GM23338 (cell line): ENCODE results near the gene DOCK3. TPM values are rescaled to one million over a fixed set of nuclear protein-coding genes. Genes with fewer than 3 reads are reported as not detected.
"Not testable (repeated sequence)": the region's sequence is repeated elsewhere in the genome, so short reads cannot be mapped to it uniquely, and the experiment has no call there.

Experiments
- ATAC-seq: fragments of 200-7000 bp; cut with Tn5 transposase; 3 replicates; pipeline ENCODE4 v1.9.1; 2020
- DNase-seq: peaks from one replicate; pipeline ENCODE4 v3.0.0-alpha.2; 2015; ENCODE audit warnings: low spot score
- H2AFZ ChIP-seq: fragments of 200-600 bp; sonication (generic); 2 replicates; pipeline ENCODE4 v1.8.0; 2016; ENCODE audit warnings: antibody characterized with exemption, mild to moderate bottlenecking, moderate library complexity
- H3F3A ChIP-seq: fragments of 200-600 bp; sonication (generic); replicated peaks from 2 replicates; pipeline ENCODE4 v1.8.0; 2017; ENCODE audit warnings: antibody characterized with exemption, mixed run types, low read depth
- H3K27ac ChIP-seq: fragments of 200-600 bp; sonication (generic); 2 replicates; pipeline ENCODE4 v1.6.1; 2016; ENCODE audit warnings: low read depth
- H3K27me3 ChIP-seq: fragments of 200-600 bp; sonication (generic); 2 replicates; pipeline ENCODE4 v1.8.0; 2016; ENCODE audit warnings: mild to moderate bottlenecking, mixed run types, moderate library complexity; ENCODE audit not compliant: insufficient read depth
- H3K36me3 ChIP-seq: fragments of 200-600 bp; sonication (generic); 2 replicates; pipeline ENCODE4 v1.8.0; 2016; ENCODE audit warnings: mild to moderate bottlenecking; ENCODE audit not compliant: insufficient read depth
- H3K4me1 ChIP-seq: fragments of 200-600 bp; sonication (generic); 2 replicates; pipeline ENCODE4 v1.8.0; 2016; ENCODE audit warnings: mild to moderate bottlenecking, moderate library complexity; ENCODE audit not compliant: insufficient read depth
- H3K4me2 ChIP-seq: fragments of 200-600 bp; sonication (generic); 2 replicates; pipeline ENCODE4 v1.7.1; 2017; ENCODE audit warnings: mixed run types
- H3K4me3 ChIP-seq: fragments of 200-600 bp; sonication (generic); 2 replicates; pipeline ENCODE4 v1.6.1; 2016; ENCODE audit warnings: mixed run types
- H3K79me2 ChIP-seq: fragments of 200-600 bp; sonication (generic); replicated peaks from 2 replicates; pipeline ENCODE4 v1.8.0; 2017; ENCODE audit warnings: mild to moderate bottlenecking; ENCODE audit not compliant: insufficient read depth
- H3K9me2 ChIP-seq: fragments of 200-600 bp; sonication (generic); 2 replicates; pipeline ENCODE4 v1.8.0; 2017; ENCODE audit not compliant: insufficient read depth
- H4K20me1 ChIP-seq: fragments of 200-600 bp; sonication (generic); replicated peaks from 2 replicates; pipeline ENCODE4 v1.8.0; 2017; ENCODE audit warnings: mild to moderate bottlenecking; ENCODE audit not compliant: insufficient read depth
- H3K27ac Mint-ChIP-seq: 2 replicates; pipeline ENCODE4 v1.8.0; 2020; ENCODE audit warnings: inconsistent platforms, mild to moderate bottlenecking, moderate library complexity, mixed read lengths
- H3K27me3 Mint-ChIP-seq: 3 replicates; pipeline ENCODE4 v1.8.0; 2022; ENCODE audit warnings: low read depth, mild to moderate bottlenecking, moderate library complexity, mixed read lengths, inconsistent platforms; ENCODE audit not compliant: insufficient read depth, poor library complexity
- H3K36me3 Mint-ChIP-seq: 3 replicates; pipeline ENCODE4 v1.8.0; 2021; ENCODE audit warnings: low read depth, mild to moderate bottlenecking, inconsistent platforms, moderate library complexity, mixed read lengths
- H3K4me1 Mint-ChIP-seq: 3 replicates; pipeline ENCODE4 v1.8.0; 2020; ENCODE audit warnings: mild to moderate bottlenecking, inconsistent platforms, mixed read lengths
- H3K4me3 Mint-ChIP-seq: 3 replicates; pipeline ENCODE4 v1.8.0; 2021; ENCODE audit warnings: moderate library complexity, mild to moderate bottlenecking, inconsistent platforms, mixed read lengths
- H3K9me3 Mint-ChIP-seq: 3 replicates; pipeline ENCODE4 v1.8.0; 2020; ENCODE audit warnings: moderate library complexity, mild to moderate bottlenecking, inconsistent platforms, mixed read lengths
- CREB1 ChIP-seq: fragments of 250-450 bp; sonication (Bioruptor Pico); IDR thresholded peaks from 2 replicates; pipeline ENCODE4 v1.5.0; 2020; ENCODE audit warnings: low read depth, mild to moderate bottlenecking, moderate library complexity
- CTCF ChIP-seq, 2 experiments: fragments of 200-600 bp in 1 of 2; sonication (generic) in 1 of 2; conservative IDR thresholded peaks; 2 replicates each; pipeline versions ENCODE4 v1.5.1 to v1.6.1; 2016 to 2017; ENCODE audit warnings: antibody characterized with exemption in 2 of 2, low read depth in 2 of 2, mild to moderate bottlenecking in 2 of 2, moderate library complexity in 1 of 2
- EZH2 ChIP-seq: fragments of 200-600 bp; sonication (generic); IDR thresholded peaks from one replicate; pipeline ENCODE4 v1.8.0; 2017; ENCODE audit warnings: antibody characterized with exemption, mild to moderate bottlenecking, low read depth; ENCODE audit not compliant: unreplicated experiment
- EZH2phosphoT487 ChIP-seq: fragments of 200-600 bp; sonication (generic); IDR thresholded peaks from one replicate; pipeline ENCODE4 v1.8.1; 2018; ENCODE audit warnings: antibody characterized with exemption; ENCODE audit not compliant: unreplicated experiment
- JUNB ChIP-seq: IDR thresholded peaks from one replicate; pipeline ENCODE4 v1.6.1; 2016; ENCODE audit warnings: antibody characterized with exemption; ENCODE audit not compliant: unreplicated experiment
- NANOG ChIP-seq: IDR thresholded peaks from 2 replicates; pipeline ENCODE4 v1.6.1; 2016; ENCODE audit warnings: antibody characterized with exemption, borderline replicate concordance
- POLR2AphosphoS5 ChIP-seq: IDR thresholded peaks from 2 replicates; pipeline ENCODE4 v1.6.1; 2016; ENCODE audit warnings: antibody characterized with exemption, low read depth
- ZNF114 ChIP-seq: fragments of 250-450 bp; sonication (Bioruptor Pico); IDR thresholded peaks from 2 replicates; pipeline ENCODE4 v1.5.0; 2020; ENCODE audit warnings: mild to moderate bottlenecking, moderate library complexity
- ZNF331 ChIP-seq: fragments of 250-450 bp; sonication (Bioruptor Pico); IDR thresholded peaks from 2 replicates; pipeline ENCODE4 v1.5.0; 2020; ENCODE audit warnings: low read depth, mild to moderate bottlenecking, moderate library complexity
- ZNF462 ChIP-seq: fragments of 250-450 bp; sonication (Bioruptor Pico); IDR thresholded peaks from 2 replicates; pipeline ENCODE4 v1.5.0; 2020; ENCODE audit warnings: mild to moderate bottlenecking, moderate library complexity
- polyA plus RNA-seq: library from polyadenylated mRNA; unstranded; fragments of >200 nt; fragmentation: Nextera tagmentation; extraction: Ambion mirVana; gene quantifications from 2 replicates; pipeline ENCODE4 v1.2.1, GENCODE V29; 2016
- total RNA-seq: library from RNA; depleted of rRNA; stranded (reverse); fragments of >200 nt; shearing (Covaris generic); gene quantifications from 2 replicates; pipeline ENCODE4 v1.2.3, GENCODE V29; 2014

Gene DOCK3
- total and polyA plus RNA-seq, 2 experiments from 2014 or later: 2.4 to 5.6 TPM

GRCh38 chr3:50913260-50913659, 238.5 kb downstream of the DOCK3 start:
- DNase-seq: no peak
- Histone ChIP-seq H3K27ac (no peak overlapping the region), H3K4me2 (no peak overlapping the region), H3K79me2 (peaks cover 17% of the 10 kb centered on the region), H3K27me3 (no peaks in the 10 kb centered on the region), H3F3A (no peaks in the 10 kb centered on the region), H2AFZ (no peak overlapping the region), H3K36me3 (no peaks in the 10 kb centered on the region), H4K20me1 (no peaks in the 10 kb centered on the region), H3K4me1 (0 out of 2 replicates have a peak, but pooled peaks cover 2% of the 10 kb centered on the region), H3K4me3 (no peak overlapping the region), H3K9me2 (peaks cover 6% of the 10 kb centered on the region; the same call in 1 of the 2 replicates)
- Mint-ChIP-seq H3K4me3 (no peak overlapping the region), H3K27me3 (no peaks in the 10 kb centered on the region), H3K36me3 (peaks cover 3% of the 10 kb centered on the region; the same call in 2 of the 3 replicates), H3K27ac (no peak overlapping the region), H3K4me1 (peaks cover 5% of the 10 kb centered on the region; the same call in 1 of the 3 replicates), H3K9me3 (peaks cover 4% of the 10 kb centered on the region)
- TF ChIP-seq CTCF (conservative IDR thresholded peaks at IDR 0.05; ENCODE audit: low read depth in 2 of 2) (no peak), NANOG (no peak), EZH2 (no peak), JUNB (no peak)
- peak; percentile 57 for ATAC-seq

DNA sequence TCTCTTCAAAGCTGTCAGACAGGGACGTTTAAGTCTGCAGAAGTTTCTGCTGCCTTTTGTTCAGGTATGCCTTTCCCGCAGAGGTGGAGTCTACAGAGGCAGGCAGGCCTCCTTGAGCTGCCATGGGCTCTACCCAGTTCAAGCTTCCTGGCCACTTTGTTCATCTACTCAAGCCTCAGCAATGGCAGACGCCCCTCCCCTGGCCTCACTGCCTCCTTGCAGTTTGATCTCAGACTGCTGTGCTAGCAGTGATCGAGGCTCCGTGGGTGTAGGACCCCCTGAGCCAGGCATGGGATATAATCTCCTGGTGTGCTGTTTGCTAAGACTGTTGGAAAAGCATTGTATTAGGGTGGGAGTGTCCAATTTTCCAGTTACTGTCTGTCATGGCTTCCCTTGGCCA, 247.3 kb downstream of the DOCK3 start:
- H3K27me3 Mint-ChIP-seq, H3F3A ChIP-seq, H2AFZ ChIP-seq, H4K20me1 ChIP-seq, H3K4me3 ChIP-seq, H3K4me3 Mint-ChIP-seq, DNase-seq, H3K79me2 ChIP-seq, ATAC-seq, H3K36me3 ChIP-seq, H3K27ac Mint-ChIP-seq, H3K4me2 ChIP-seq, H3K27me3 ChIP-seq, H3K27ac ChIP-seq, H3K9me2 ChIP-seq: not testable (repeated sequence)
- H3K9me3 Mint-ChIP-seq: peaks cover 58% of the 10 kb centered on the region
- peaks cover 28% of the 10 kb centered on the region for H3K4me1 Mint-ChIP-seq
- H3K36me3 Mint-ChIP-seq: peaks cover 48% of the 10 kb centered on the region
- peaks cover 30% of the 10 kb centered on the region for H3K4me1 ChIP-seq

- peaks cover 47% of the 10 kb centered on the region for H3K9me3 Mint-ChIP-seq
- peak overlapping the region; percentile 66 for H3K27ac Mint-ChIP-seq
- ATAC-seq: no peak
- no peaks in the 10 kb centered on the region for H3K27me3 ChIP-seq
- no peak overlapping the region for H2AFZ ChIP-seq
- H3K36me3 Mint-ChIP-seq: peaks cover 40% of the 10 kb centered on the region
- H3K27me3 Mint-ChIP-seq: peaks cover 2% of the 10 kb centered on the region
- no peaks in the 10 kb centered on the region for H3K36me3 ChIP-seq
- H3K27ac ChIP-seq: peak overlapping the region; percentile 88
- no peaks in the 10 kb centered on the region for H3F3A ChIP-seq
- DNase-seq: no peak
- no peaks in the 10 kb centered on the region for H4K20me1 ChIP-seq
- no peaks in the 10 kb centered on the region for H3K9me2 ChIP-seq
- no peaks in the 10 kb centered on the region; the same call in 1 of the 2 replicates for H3K79me2 ChIP-seq
- no peak overlapping the region for H3K4me3 ChIP-seq
- peaks cover 31% of the 10 kb centered on the region for H3K4me1 Mint-ChIP-seq
- peak overlapping the region; percentile 10; the same call in 1 of the 2 replicates for H3K4me2 ChIP-seq
- no peak overlapping the region for H3K4me3 Mint-ChIP-seq
- H3K4me1 ChIP-seq: peaks cover 38% of the 10 kb centered on the region
- no peak for TF ChIP-seq JUNB
- no peak for TF ChIP-seq ZNF462 (CRISPR knock-in tag)
- TF ChIP-seq EZH2phosphoT487: no peak
- TF ChIP-seq CREB1 (CRISPR knock-in tag): no peak
- no peak for TF ChIP-seq POLR2AphosphoS5
- TF ChIP-seq ZNF331 (CRISPR knock-in tag): no peak
- no peak for TF ChIP-seq ZNF114 (CRISPR knock-in tag)
Observed at GRCh38 chr3:50923955-50924354, 249.2 kb downstream of the DOCK3 start.
